ENCODE measurements around the gene UNC50.

The UNC50 gene

DNA sequence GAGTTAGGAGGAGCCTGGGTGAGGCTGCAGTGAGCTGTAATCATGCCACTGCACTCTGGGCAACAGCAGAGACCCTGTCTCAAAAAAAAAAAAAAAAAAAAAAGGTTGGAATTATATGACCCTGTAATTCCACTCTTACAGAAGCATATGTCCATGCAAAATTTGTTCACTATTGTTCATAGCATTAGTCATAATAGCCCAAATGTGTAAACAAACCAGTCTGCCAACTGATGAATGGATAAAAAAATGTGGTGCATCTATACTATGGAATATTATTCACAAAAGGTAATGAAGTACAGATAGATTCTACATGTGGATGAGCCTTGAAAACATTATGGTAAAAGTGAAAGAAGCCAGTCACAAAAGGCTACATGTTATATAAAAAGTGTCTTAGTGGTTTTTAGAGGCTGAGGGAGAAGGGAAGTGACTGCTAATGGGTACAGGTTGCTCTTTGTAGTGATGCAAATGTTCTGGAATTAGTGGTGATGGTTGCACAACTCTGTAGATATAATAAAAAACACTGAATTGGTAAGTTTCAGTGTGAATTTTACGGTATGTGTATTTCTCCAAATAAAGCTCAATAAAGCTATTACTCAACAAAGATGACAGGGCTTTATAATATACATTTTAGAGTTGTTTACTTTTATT lies 9.5 kb upstream of the UNC50 start:
- H3K4me3 ChIP-seq (ENCODE audit: low read length), result no peak overlapping the region
- TF ChIP-seq CTCF (conservative IDR thresholded peaks at IDR 0.05; ENCODE audit: low read depth, low read length), result no peak
- DNase-seq (ENCODE audit: low read depth), result no peak

GRCh38 chr2:98601532-98602132 lies 6.8 kb upstream of the UNC50 start:
- H3K4me3 ChIP-seq (ENCODE audit: low read length), result no peak overlapping the region
- DNase-seq (ENCODE audit: low read depth), result peak; percentile 16
- TF ChIP-seq CTCF (conservative IDR thresholded peaks at IDR 0.05; ENCODE audit: low read depth, low read length), result peak; percentile 83

DNA sequence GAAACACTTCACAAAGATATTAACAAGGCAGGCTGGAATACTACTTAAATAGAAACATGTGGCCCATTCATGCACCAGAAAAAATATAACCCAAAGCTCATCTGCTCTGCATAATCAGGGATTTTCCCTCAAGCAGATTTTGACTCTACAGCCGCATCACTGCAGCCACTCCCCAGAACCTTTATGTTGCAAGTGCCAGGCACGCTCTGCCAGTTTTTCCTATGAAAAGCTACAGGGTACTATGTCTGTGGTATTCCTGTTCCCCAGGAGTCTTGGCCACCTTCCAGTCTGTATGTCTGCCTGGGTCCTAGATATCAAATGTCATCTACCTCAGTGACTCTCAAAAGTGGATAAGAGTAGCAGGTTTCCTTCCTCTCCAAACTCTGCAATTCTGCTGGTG lies 3.8 kb upstream of the UNC50 start:
- DNase-seq (ENCODE audit: low read depth), result no peak
- TF ChIP-seq CTCF (conservative IDR thresholded peaks at IDR 0.05; ENCODE audit: low read depth, low read length), result no peak

GRCh38 chr2:98605076-98605475 lies 3.3 kb upstream of the UNC50 start:
- H3K4me3 ChIP-seq (ENCODE audit: low read length), result no peak overlapping the region
- TF ChIP-seq CTCF (conservative IDR thresholded peaks at IDR 0.05; ENCODE audit: low read depth, low read length), result no peak

More for the DNA sequence above, 3.8 kb upstream of the UNC50 start:
- H3K4me3 ChIP-seq (ENCODE audit: low read length), result no peak overlapping the region

DNA sequence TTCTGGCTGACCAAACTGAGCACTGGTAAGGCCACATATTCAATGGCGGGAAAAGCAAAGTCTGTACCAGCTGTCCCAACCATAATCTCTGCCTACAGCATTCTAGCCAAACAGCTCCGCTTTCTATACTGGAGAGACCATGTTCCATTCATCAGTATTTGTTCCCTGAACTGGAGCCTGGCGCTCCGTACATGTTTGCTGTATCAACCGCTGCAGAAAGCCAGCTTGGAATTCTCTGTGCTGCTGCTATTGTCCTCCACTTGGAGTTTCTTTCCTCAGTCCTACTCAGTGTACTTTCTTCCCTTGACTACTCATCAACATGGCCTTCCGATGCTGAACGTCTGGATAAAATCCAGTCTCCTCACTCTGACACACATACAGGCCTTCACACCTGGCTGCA lies 2.0 kb upstream of the UNC50 start:
- TF ChIP-seq CTCF (conservative IDR thresholded peaks at IDR 0.05; ENCODE audit: low read depth, low read length), result no peak

More at GRCh38 chr2:98605076-98605475, 3.3 kb upstream of the UNC50 start:
- no peak for DNase-seq (ENCODE audit: low read depth)

GRCh38 chr2:98607104-98607503 lies 1.3 kb upstream of the UNC50 start:
- DNase-seq (ENCODE audit: low read depth), result no peak
- peak overlapping the region; percentile 90 for H3K4me3 ChIP-seq (ENCODE audit: low read length)
- TF ChIP-seq CTCF (conservative IDR thresholded peaks at IDR 0.05; ENCODE audit: low read depth, low read length), result no peak

More for the DNA sequence above, 2.0 kb upstream of the UNC50 start:
- no peak for DNase-seq (ENCODE audit: low read depth)
- no peak overlapping the region for H3K4me3 ChIP-seq (ENCODE audit: low read length)

DNA sequence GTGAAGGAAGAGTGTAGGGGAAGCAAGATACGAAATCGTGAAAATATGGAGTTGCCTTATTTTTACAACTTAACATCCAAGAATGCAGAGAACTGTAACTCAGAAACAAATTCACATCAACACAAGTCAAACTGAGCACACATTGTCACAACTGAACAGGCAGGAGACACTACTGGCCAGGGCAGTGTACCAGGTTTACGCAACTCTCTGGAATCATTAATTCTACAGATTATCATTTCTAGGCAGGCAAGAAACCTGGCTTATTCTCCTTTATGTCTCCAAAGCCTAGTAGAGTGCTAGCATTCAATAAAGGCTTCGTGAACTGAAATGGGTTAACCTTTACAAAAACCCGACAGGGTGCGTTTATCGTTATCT lies 661 bp upstream of the UNC50 start:
- H3K4me3 ChIP-seq (ENCODE audit: low read length), result peak overlapping the region; percentile 90
- no peak for DNase-seq (ENCODE audit: low read depth)
- TF ChIP-seq CTCF (conservative IDR thresholded peaks at IDR 0.05; ENCODE audit: low read depth, low read length), result no peak

Measured in retinal pigment epithelial cell (primary cell).